Measurements from ENCODE around the gene DGCR6. TPM values are rescaled to one million over a fixed set of nuclear protein-coding genes. Genes with fewer than 3 reads are reported as not detected.
"Not testable (repeated sequence)": the region's sequence is repeated elsewhere in the genome, so short reads cannot be mapped to it uniquely, and the experiment has no call there.

The DGCR6 gene
- total RNA-seq, 1 donor from 2014 or later: 3.1 TPM

GRCh38 chr22:18906896-18907295, 776 bp downstream of the DGCR6 start:
- Mint-ChIP-seq H3K4me1 (ENCODE audit: low read depth) (no peaks in the 10 kb centered on the region), H3K36me3 (ENCODE audit: insufficient read depth) (no peaks in the 10 kb centered on the region), H3K27ac (no peak overlapping the region), H3K27me3 (no peaks in the 10 kb centered on the region), H3K9me3 (ENCODE audit: low read depth) (no peaks in the 10 kb centered on the region), H3K4me3 (ENCODE audit: low read depth) (no peak overlapping the region)
- peak; percentile 6 for TF ChIP-seq CTCF (IDR thresholded peaks at IDR 0.05; ENCODE audit: unreplicated experiment)
- no peak for DNase-seq (ENCODE audit: low spot score, unreplicated experiment)

GRCh38 chr22:18909556-18909955, 3.4 kb downstream of the DGCR6 start:
- Mint-ChIP-seq H3K27me3 (no peaks in the 10 kb centered on the region), H3K4me1 (ENCODE audit: low read depth) (no peaks in the 10 kb centered on the region), H3K9me3 (ENCODE audit: low read depth) (no peaks in the 10 kb centered on the region), H3K27ac (no peak overlapping the region), H3K4me3 (ENCODE audit: low read depth) (no peak overlapping the region), H3K36me3 (ENCODE audit: insufficient read depth) (no peaks in the 10 kb centered on the region)
- no peak for TF ChIP-seq CTCF (IDR thresholded peaks at IDR 0.05; ENCODE audit: unreplicated experiment)
- no peak for DNase-seq (ENCODE audit: low spot score, unreplicated experiment)

- H3K4me3 Mint-ChIP-seq (ENCODE audit: low read depth); H3K27me3 Mint-ChIP-seq; H3K9me3 Mint-ChIP-seq (ENCODE audit: low read depth); DNase-seq (ENCODE audit: low spot score, unreplicated experiment); H3K4me1 Mint-ChIP-seq (ENCODE audit: low read depth); H3K36me3 Mint-ChIP-seq (ENCODE audit: insufficient read depth); H3K27ac Mint-ChIP-seq: not testable (repeated sequence)
Observed at GRCh38 chr22:18911535-18911934, 5.4 kb downstream of the DGCR6 start.

- H3K9me3 Mint-ChIP-seq (ENCODE audit: low read depth); H3K4me1 Mint-ChIP-seq (ENCODE audit: low read depth); H3K4me3 Mint-ChIP-seq (ENCODE audit: low read depth); H3K27me3 Mint-ChIP-seq; DNase-seq (ENCODE audit: low spot score, unreplicated experiment); H3K27ac Mint-ChIP-seq; H3K36me3 Mint-ChIP-seq (ENCODE audit: insufficient read depth): not testable (repeated sequence)
Observed at GRCh38 chr22:18912264-18912946, 6.3 kb downstream of the DGCR6 start.

GRCh38 chr22:18914558-18914957, 8.4 kb downstream of the DGCR6 start:
- DNase-seq (ENCODE audit: low spot score, unreplicated experiment); H3K9me3 Mint-ChIP-seq (ENCODE audit: low read depth); H3K27me3 Mint-ChIP-seq; H3K4me3 Mint-ChIP-seq (ENCODE audit: low read depth); H3K36me3 Mint-ChIP-seq (ENCODE audit: insufficient read depth); H3K27ac Mint-ChIP-seq; H3K4me1 Mint-ChIP-seq (ENCODE audit: low read depth): not testable (repeated sequence)

GRCh38 chr22:18915550-18915949, 9.4 kb downstream of the DGCR6 start:
- H3K27me3 Mint-ChIP-seq; DNase-seq (ENCODE audit: low spot score, unreplicated experiment); H3K9me3 Mint-ChIP-seq (ENCODE audit: low read depth); H3K4me1 Mint-ChIP-seq (ENCODE audit: low read depth); H3K4me3 Mint-ChIP-seq (ENCODE audit: low read depth); H3K36me3 Mint-ChIP-seq (ENCODE audit: insufficient read depth); H3K27ac Mint-ChIP-seq: not testable (repeated sequence)

GRCh38 chr22:18917818-18918217, 11.7 kb downstream of the DGCR6 start:
- not testable (repeated sequence) for H3K4me3 Mint-ChIP-seq (ENCODE audit: low read depth); H3K27me3 Mint-ChIP-seq; DNase-seq (ENCODE audit: low spot score, unreplicated experiment); H3K36me3 Mint-ChIP-seq (ENCODE audit: insufficient read depth); H3K4me1 Mint-ChIP-seq (ENCODE audit: low read depth); H3K9me3 Mint-ChIP-seq (ENCODE audit: low read depth); H3K27ac Mint-ChIP-seq

GRCh38 chr22:18920257-18920902, 14.3 kb downstream of the DGCR6 start:
- H3K4me1 Mint-ChIP-seq (ENCODE audit: low read depth); DNase-seq (ENCODE audit: low spot score, unreplicated experiment); H3K27ac Mint-ChIP-seq; H3K4me3 Mint-ChIP-seq (ENCODE audit: low read depth); H3K27me3 Mint-ChIP-seq; H3K9me3 Mint-ChIP-seq (ENCODE audit: low read depth); H3K36me3 Mint-ChIP-seq (ENCODE audit: insufficient read depth): not testable (repeated sequence)

All from progenitor cell of endocrine pancreas (in vitro differentiated cells).